ENCODE results near the gene SLC66A1.

SLC66A1 gene

DNA sequence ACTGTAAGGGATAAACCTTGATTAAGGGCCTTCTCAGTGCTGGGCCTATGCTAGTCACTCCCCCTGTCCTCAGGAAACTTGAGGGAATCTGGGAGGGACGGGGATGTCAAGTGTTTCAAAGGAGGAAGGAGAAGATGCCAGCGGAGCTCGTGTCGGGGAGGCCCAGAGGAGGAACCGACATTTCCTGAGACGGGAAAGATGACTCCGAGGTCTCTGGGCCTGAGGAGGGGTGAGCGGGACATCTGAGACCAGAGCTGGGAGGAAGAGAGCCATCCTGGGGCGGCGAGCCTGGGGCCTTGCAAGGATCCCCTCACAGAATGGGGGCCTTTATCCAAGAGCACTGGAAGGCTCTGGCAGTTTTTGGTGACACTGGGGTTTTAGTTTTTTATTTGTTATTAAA lies 10.4 kb downstream of the SLC66A1 start:
- peak; percentile 41 for DNase-seq
- in situ Hi-C loops (cut with MboI; ENCODE audit: low pct_unique_long_range_greater_than_20kb, low sequenced_read_pairs), result no loop called here

- in situ Hi-C loops (cut with MboI; ENCODE audit: low pct_unique_long_range_greater_than_20kb, low sequenced_read_pairs), result no loop called here
- DNase-seq, result no peak
These were observed 12.0 kb downstream of the SLC66A1 start for GRCh38 chr1:19323987-19324664.

DNA sequence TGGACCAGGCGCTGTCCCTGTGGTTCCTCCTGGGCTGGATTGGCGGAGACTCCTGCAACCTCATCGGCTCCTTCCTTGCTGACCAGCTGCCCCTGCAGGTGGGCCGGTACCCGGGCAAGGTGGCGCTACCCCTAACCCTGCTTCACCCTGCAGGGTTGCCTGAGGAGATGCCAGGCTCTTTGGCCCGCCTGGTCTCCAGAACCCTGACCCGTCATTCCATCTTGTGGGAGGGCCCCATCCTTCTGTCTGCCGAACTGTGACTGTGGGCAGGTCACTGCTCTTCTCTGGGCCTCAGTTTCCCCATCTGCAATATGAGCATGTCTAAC lies 12.5 kb downstream of the SLC66A1 start:
- no peak for DNase-seq
- in situ Hi-C loops (cut with MboI; ENCODE audit: low pct_unique_long_range_greater_than_20kb, low sequenced_read_pairs), result no loop called here

GRCh38 chr1:19325368-19325957 lies 13.3 kb downstream of the SLC66A1 start:
- in situ Hi-C loops (cut with MboI; ENCODE audit: low pct_unique_long_range_greater_than_20kb, low sequenced_read_pairs), result no loop called here
- DNase-seq, result no peak

DNA sequence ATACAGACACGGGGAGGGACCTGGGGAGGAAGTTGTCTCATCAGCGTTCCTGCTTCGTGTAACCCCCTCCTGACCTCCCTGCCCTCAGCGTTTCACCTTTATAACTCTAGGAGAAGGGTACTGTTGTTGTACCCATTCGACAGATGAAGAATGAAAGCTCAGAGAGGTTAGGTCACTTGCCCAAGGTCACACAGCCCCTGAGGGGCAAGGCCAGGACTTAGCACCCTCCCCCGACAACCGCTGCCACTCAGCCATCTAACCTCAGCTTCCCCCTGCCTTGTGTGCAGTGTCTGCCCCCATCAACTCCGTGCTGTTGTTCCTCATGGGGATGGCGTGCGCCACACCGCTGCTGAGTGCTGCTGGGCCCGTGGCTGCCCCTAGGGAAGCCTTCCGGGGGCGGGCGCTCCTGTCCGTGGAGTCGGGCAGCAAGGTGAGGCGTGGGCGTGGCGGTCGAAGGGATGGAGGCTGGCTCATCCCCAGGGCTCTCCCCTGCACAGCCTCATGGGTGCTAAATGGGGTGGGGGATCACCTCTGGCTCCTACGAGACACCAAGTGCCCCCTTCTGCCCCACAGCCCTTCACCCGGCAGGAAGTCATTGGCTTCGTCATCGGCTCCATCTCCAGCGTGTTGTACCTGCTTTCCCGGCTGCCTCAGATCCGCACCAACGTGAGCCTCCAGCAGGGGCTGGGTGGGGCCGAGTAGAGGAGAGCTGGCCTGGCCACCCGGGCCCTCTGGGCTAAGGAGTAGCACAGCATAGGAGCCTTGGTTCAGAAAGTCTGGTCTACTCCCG lies 14.0 kb downstream of the SLC66A1 start:
- in situ Hi-C loops (cut with MboI; ENCODE audit: low pct_unique_long_range_greater_than_20kb, low sequenced_read_pairs), result no loop called here
- DNase-seq, result peak; percentile 84

- in situ Hi-C loops (cut with MboI; ENCODE audit: low pct_unique_long_range_greater_than_20kb, low sequenced_read_pairs), result no loop called here
- no peak for DNase-seq
These were observed 14.6 kb downstream of the SLC66A1 start for GRCh38 chr1:19326748-19327065.

GRCh38 chr1:19327301-19327700 lies 15.2 kb downstream of the SLC66A1 start:
- in situ Hi-C loops (cut with MboI; ENCODE audit: low pct_unique_long_range_greater_than_20kb, low sequenced_read_pairs), result no loop called here
- no peak for DNase-seq

DNA sequence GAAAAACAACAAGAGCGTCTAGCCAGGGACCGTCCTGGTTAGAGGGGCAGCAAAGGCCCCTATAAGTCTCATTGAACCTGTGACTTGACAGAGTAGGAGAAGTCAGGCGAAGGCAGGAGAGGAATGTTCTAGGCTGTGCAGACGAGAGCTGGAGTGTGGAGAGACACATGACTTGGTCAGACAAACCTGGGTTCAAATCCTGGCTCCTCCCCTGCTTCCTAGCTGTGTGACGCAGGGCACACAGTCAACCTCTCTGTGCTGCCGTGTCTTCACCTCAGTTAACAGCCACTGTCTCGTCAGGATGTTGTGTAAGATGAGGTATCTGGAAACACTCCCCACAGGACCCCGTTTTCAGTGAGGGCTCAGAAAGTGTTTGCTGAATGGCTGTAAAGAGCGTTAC lies 15.6 kb downstream of the SLC66A1 start:
- in situ Hi-C loops (cut with MboI; ENCODE audit: low pct_unique_long_range_greater_than_20kb, low sequenced_read_pairs), result no loop called here
- DNase-seq, result no peak

GRCh38 chr1:19328486-19328885 lies 16.4 kb downstream of the SLC66A1 start:
- in situ Hi-C loops (cut with MboI; ENCODE audit: low pct_unique_long_range_greater_than_20kb, low sequenced_read_pairs), result no loop called here

DNA sequence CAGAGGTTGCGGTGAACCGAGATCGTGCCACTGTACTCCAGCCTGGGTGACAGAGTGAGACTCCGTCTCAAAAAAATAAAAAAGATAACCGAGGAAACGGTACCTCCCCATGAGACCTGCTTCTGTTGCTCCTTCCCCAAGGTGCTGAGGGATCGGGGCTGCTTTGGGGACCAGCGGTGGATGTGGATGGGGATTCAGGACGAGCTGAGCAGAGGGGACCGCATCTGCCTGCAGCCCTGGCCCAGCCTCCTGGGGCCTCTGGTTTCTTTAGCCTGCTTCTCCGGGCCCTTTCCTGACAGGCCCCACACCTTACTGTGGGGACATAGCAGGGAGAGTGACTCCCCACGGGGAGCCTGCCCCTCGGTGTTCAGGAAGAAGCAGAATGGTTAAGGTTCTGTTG lies 17.1 kb downstream of the SLC66A1 start:
- in situ Hi-C loops (cut with MboI; ENCODE audit: low pct_unique_long_range_greater_than_20kb, low sequenced_read_pairs), result no loop called here
- no peak for DNase-seq

More at GRCh38 chr1:19328486-19328885, 16.4 kb downstream of the SLC66A1 start:
- DNase-seq, result no peak

DNA sequence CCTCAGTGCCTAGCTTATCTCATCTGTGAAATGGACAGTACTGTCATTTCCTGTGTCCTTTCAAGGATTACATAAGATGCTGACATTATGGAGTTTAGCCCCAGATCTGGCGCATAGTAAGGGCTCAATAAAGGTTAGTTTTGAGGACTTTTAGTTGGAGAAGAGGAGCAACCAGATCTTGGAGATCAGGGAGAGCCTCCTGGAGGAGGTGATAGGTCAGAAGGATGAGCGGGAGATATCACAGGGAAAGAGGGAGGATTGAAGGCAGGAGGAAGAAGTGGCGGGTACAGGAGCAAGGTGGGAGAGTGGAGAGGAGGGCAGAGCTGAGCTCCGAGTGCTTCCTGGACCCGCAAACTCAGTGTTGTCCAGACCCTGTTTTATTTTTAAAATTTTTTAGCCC lies 17.5 kb downstream of the SLC66A1 start:
- DNase-seq, result no peak
- in situ Hi-C loops (cut with MboI; ENCODE audit: low pct_unique_long_range_greater_than_20kb, low sequenced_read_pairs), result no loop called here

DNA sequence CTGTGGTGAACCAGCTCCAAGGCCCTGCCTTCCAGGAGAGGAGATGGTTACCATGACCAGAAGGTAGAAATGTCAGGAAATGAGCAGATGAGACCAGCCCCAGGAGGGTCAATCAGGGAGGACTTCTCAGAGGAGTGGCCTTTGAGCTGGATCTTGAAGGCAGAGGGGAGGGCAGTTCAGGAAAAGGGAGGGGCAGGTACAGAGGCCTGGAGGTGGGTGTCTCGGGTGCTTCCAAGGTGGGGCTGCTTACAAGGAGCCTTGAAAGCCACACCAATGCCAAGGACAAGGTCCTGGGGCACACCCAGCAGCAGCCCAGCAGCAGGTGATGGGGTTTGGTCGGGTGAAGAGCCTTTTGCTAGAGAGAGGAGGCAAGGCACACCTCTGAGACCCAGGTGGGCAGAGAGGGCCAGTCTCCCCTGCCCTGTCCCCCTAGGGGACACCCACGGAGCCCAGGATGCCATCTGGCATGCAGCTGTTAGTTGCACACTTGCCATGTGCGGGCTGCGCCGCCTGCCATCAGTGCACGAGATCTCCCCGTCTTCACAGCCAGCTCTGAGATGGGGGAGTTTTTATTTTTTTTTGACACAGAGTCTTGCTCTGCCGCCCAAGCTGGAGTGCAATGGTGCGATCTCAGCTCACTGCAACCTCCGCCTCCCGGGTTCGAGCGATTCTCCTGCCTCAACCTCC lies 18.5 kb downstream of the SLC66A1 start:
- in situ Hi-C loops (cut with MboI; ENCODE audit: low pct_unique_long_range_greater_than_20kb, low sequenced_read_pairs), result no loop called here
- no peak for DNase-seq

- in situ Hi-C loops (cut with MboI; ENCODE audit: low pct_unique_long_range_greater_than_20kb, low sequenced_read_pairs), result no loop called here
- DNase-seq, result no peak
These were observed 19.2 kb downstream of the SLC66A1 start for GRCh38 chr1:19331262-19331878.

- DNase-seq, result no peak
- in situ Hi-C loops (cut with MboI; ENCODE audit: low pct_unique_long_range_greater_than_20kb, low sequenced_read_pairs), result no loop called here
These were observed 20.7 kb downstream of the SLC66A1 start for GRCh38 chr1:19332832-19333231.

- no peak for DNase-seq
- in situ Hi-C loops (cut with MboI; ENCODE audit: low pct_unique_long_range_greater_than_20kb, low sequenced_read_pairs), result no loop called here
These were observed 21.6 kb downstream of the SLC66A1 start for GRCh38 chr1:19333587-19334354.

- DNase-seq, result no peak
- in situ Hi-C loops (cut with MboI; ENCODE audit: low pct_unique_long_range_greater_than_20kb, low sequenced_read_pairs), result no loop called here
These were observed 24.4 kb downstream of the SLC66A1 start for GRCh38 chr1:19336543-19336942.

DNA sequence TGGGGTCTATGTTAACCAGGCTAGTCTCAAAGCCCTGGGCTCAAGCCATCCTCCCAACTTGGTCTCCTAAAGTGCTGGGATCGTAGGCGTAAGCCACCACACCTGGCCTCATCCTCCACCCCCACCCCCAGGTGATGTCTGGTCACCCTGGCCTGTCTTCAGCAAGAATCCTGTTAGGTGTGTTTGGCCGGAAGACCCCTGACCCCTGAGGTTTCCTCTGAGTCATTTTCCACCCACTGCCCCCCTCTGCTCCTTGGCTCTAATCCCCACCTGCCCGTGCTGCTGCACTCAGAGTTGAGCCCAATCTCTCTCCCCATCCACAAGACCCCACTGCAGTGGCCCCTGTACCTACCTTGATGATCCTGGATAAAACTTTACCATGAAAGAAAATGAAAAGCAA lies 25.2 kb downstream of the SLC66A1 start:
- no peak for DNase-seq
- in situ Hi-C loops (cut with MboI; ENCODE audit: low pct_unique_long_range_greater_than_20kb, low sequenced_read_pairs), result no loop called here

GRCh38 chr1:19338323-19338762 lies 26.2 kb downstream of the SLC66A1 start:
- DNase-seq, result no peak
- in situ Hi-C loops (cut with MboI; ENCODE audit: low pct_unique_long_range_greater_than_20kb, low sequenced_read_pairs), result no loop called here
